Kidney epithelial cell (primary cell): ENCODE results near the gene RNASEL. TPM values are rescaled to one million over a fixed set of nuclear protein-coding genes. Genes with fewer than 3 reads are reported as not detected.
A peak's percentile ranks its signal among the peaks of the same experiment; 100 is the strongest.

ENCODE experiments used
- DNase-seq: peaks from one replicate; pipeline ENCODE4 v3.0.0-alpha.2; 2010; ENCODE audit warnings: low read depth
- H3K27me3 ChIP-seq: 2 replicates; pipeline ENCODE4 v1.6.0; 2011; ENCODE audit warnings: low read length; ENCODE audit not compliant: control insufficient read depth, insufficient read depth
- H3K36me3 ChIP-seq: 2 replicates; pipeline ENCODE4 v1.5.1; 2011; ENCODE audit warnings: low read length; ENCODE audit not compliant: control insufficient read depth, insufficient read depth
- H3K4me3 ChIP-seq: 2 replicates; pipeline ENCODE4 v1.5.1; 2011; ENCODE audit warnings: low read depth, mild to moderate bottlenecking, control low read depth, low read length
- total RNA-seq: library from RNA; depleted of rRNA; stranded (reverse); fragments of >200 nt; gene quantifications from 2 replicates; pipeline ENCODE4 v1.2.3, GENCODE V29; 2015
- TF ChIP-seq, protein P1 (sequence below): IDR thresholded peaks from 2 replicates; pipeline ENCODE4 v1.5.1; 2011; ENCODE audit warnings: mild to moderate bottlenecking, moderate library complexity, low read length, control low read depth, inconsistent platforms; ENCODE audit not compliant: insufficient read depth, poor library complexity, severe bottlenecking

Gene RNASEL
- total RNA-seq, 1 donor from 2014 or later = 5.8 TPM

DNA sequence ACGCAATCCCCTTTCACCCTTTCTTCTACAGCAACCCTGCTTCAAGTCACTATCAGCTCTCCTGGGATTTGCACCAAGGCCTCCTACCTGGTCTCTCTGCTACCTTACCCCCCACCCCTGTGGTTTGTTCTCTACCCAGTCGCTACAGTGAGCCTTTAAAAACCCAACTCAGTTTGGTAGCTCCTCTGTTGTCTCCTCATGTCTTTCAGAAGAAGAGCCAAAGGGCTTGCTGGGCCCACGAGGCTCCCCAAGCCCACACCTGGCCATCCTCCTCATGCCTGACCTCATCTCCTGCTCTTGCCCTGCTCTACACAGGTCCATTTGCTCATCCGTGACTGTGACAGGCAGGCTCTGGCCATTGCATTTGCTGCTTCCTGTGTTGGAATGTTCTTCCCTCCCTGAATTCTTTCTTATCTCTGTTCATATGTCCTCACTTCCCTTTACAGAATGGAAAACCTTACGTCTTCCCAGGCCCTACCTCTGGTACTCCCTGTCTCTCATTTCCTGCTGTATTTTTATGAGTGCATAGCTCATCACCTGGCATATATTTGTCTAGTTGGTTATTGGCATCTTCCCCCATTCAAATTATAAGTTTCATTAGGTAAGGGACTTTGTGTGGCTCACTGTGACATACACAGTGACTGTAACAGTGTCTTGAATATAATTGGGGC is 11.8 kb upstream of the RNASEL start:
- H3K36me3 ChIP-seq = no peaks in the 10 kb centered on the region
- no peaks in the 10 kb centered on the region for H3K27me3 ChIP-seq
- TF ChIP-seq, protein P1, sequence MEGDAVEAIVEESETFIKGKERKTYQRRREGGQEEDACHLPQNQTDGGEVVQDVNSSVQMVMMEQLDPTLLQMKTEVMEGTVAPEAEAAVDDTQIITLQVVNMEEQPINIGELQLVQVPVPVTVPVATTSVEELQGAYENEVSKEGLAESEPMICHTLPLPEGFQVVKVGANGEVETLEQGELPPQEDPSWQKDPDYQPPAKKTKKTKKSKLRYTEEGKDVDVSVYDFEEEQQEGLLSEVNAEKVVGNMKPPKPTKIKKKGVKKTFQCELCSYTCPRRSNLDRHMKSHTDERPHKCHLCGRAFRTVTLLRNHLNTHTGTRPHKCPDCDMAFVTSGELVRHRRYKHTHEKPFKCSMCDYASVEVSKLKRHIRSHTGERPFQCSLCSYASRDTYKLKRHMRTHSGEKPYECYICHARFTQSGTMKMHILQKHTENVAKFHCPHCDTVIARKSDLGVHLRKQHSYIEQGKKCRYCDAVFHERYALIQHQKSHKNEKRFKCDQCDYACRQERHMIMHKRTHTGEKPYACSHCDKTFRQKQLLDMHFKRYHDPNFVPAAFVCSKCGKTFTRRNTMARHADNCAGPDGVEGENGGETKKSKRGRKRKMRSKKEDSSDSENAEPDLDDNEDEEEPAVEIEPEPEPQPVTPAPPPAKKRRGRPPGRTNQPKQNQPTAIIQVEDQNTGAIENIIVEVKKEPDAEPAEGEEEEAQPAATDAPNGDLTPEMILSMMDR = no peak
- DNase-seq = no peak
- H3K4me3 ChIP-seq = no peak overlapping the region

- Histone ChIP-seq H3K27me3 (no peaks in the 10 kb centered on the region), H3K4me3 (no peak overlapping the region), H3K36me3 (no peaks in the 10 kb centered on the region)
- TF ChIP-seq, protein P1 = no peak
- DNase-seq = no peak
Observed at GRCh38 chr1:182600036-182600713, 11.1 kb upstream of the RNASEL start.

GRCh38 chr1:182599339-182599738 is 10.3 kb upstream of the RNASEL start:
- H3K4me3 ChIP-seq = no peak overlapping the region
- TF ChIP-seq, protein P1 = peak; percentile 39

GRCh38 chr1:182598296-182598695 is 9.2 kb upstream of the RNASEL start:
- H3K4me3 ChIP-seq = no peak overlapping the region
- TF ChIP-seq, protein P1 = no peak
- H3K36me3 ChIP-seq = no peaks in the 10 kb centered on the region
- no peaks in the 10 kb centered on the region for H3K27me3 ChIP-seq
- no peak for DNase-seq

More at GRCh38 chr1:182599339-182599738, 10.3 kb upstream of the RNASEL start:
- Histone ChIP-seq H3K36me3 (no peaks in the 10 kb centered on the region), H3K27me3 (no peaks in the 10 kb centered on the region)
- DNase-seq = no peak

DNA sequence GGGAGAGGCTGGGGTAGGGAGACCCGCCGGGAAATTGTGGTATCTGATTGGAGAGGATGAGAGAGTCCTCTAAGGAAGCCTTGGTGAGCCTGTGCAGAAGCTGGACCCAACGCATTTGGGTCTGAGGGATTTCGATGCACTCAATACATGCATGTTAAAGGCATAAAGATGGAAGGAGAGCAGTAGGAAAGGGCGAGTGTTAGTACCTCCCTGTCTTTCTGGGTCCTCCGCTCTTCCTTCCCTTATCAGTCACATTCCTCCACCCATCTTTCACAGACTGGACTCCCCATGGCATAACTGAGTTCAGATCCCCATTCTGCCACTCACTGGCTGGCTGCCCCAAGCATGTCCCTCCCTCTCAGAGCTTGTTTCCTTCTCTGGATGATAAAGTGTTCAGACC is 7.9 kb upstream of the RNASEL start:
- DNase-seq = no peak
- TF ChIP-seq, protein P1 = no peak
- Histone ChIP-seq H3K27me3 (no peaks in the 10 kb centered on the region), H3K4me3 (no peak overlapping the region), H3K36me3 (no peaks in the 10 kb centered on the region)

DNA sequence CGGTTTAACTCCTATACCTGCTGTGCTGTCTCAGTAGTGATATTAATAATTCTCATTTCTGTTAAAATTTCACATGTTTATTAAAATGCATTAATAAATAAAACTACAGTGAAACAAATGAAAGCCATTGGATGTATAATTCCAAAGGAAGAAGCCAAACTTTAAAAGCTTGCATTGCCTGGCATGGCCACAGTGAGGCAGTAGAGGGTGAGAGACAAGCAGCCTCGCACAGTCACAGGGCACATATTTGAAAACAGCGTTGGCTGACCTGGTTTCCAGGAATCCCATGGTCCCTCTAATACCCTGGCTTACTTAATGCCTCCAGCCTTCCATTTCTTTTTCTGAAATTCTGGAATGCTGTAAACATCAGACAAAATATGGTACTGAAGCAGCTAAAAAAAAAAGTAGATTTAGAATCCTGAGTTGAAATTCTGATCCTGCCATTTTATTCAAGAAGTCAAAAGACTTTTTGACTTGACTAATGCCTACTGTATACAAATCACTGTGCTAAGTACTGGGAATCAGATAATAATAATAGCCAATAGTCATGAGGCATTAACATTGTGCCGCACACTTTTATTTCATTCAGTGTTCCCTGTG is 6.7 kb upstream of the RNASEL start:
- TF ChIP-seq, protein P1 = peak; percentile 88
- Histone ChIP-seq H3K4me3 (no peak overlapping the region), H3K36me3 (no peaks in the 10 kb centered on the region), H3K27me3 (no peaks in the 10 kb centered on the region)
- DNase-seq = no peak
